Hematopoietic multipotent progenitor cell (in vitro differentiated cells): ENCODE results near the gene C1QC. TPM values are rescaled to one million over a fixed set of nuclear protein-coding genes. Genes with fewer than 3 reads are reported as not detected.

Source experiments
- DNase-seq, 3 donors: peaks; one replicate each; pipeline ENCODE4 v3.0.0-alpha.2; 2011 to 2015; ENCODE audit warnings: low read depth in 2 of 3, low spot score in 2 of 3
- total RNA-seq: library from RNA; depleted of rRNA; stranded (reverse); fragments of >200 nt; gene quantifications from one replicate; pipeline ENCODE4 v1.2.3, GENCODE V29; 2012

C1QC gene
- total RNA-seq, result under 0.01 TPM

DNA sequence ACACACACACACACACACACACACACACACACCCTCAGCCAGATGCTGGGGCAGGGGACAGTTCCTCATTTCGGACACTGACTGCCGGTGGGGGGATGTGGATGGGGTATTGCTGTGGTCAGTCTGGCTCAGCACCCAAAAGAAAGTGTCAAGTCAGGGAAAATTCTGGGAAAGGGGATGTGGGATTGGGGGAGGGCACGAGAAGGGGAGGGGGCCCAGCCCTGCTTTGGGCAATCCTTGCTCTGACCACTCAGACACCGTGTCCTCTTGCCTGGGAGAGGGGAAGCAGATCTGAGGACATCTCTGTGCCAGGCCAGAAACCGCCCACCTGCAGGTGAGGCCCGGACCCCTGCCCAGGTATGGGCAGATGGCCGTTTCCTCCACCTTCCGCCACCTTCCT, at the start of gene C1QC:
Gene C1QC, plus strand, starts transcription at position 253 of the 400 bp plus-strand sequence. CDS start 391 bp downstream, outside the sequence.
- DNase-seq, result no peak

GRCh38 chr1:22594396-22594795, 49.0 kb upstream of the C1QC start:
- DNase-seq, result no peak

GRCh38 chr1:22595108-22595507, 48.3 kb upstream of the C1QC start:
- DNase-seq, result no peak

DNA sequence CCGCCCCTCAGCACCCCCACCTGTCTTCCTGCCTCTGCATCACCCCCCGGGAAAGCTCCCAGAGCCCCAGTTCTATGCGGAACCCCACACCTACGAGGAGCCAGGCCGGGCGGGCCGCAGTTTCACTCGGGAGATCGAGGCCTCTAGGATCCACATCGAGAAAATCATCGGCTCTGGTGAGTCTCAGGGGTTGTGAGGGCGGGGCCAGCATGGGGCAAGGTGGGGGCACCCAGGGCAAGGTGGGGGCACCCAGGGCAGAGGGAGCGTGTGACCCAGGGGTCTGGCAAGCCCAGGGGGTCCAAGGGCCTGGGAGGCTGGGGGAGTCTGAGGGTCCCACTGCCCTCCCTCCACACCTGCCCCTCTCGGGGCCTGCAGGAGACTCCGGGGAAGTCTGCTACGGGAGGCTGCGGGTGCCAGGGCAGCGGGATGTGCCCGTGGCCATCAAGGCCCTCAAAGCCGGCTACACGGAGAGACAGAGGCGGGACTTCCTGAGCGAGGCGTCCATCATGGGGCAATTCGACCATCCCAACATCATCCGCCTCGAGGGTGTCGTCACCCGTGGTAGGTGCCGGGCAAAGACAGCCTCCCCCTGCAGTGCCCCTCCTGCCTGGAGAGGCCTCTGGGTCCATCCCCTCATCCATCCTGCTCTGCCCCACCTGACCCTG, 46.0 kb upstream of the C1QC start:
- no peak for DNase-seq

DNA sequence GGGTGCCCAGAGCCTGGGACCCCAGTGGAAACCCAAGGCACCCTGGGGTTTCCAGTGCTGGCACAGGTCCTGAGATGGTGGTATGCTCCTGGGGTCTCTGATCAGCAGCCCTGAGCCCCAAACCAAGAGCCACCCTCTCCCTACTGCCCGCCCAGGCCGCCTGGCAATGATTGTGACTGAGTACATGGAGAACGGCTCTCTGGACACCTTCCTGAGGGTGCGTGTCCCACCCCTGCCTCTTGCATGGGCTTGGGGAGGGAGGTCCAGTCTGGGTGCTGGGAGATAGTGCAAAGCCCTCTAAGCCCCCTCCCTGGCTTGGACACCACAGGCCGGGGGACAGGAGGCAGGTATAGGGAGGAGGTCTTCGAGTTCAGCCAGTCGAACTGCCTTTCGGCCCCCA, 45.4 kb upstream of the C1QC start:
- no peak for DNase-seq

- no peak for DNase-seq
Observed at GRCh38 chr1:22598736-22599135, 44.7 kb upstream of the C1QC start.

- no peak for DNase-seq
Observed at GRCh38 chr1:22600071-22600816, 43.2 kb upstream of the C1QC start.

DNA sequence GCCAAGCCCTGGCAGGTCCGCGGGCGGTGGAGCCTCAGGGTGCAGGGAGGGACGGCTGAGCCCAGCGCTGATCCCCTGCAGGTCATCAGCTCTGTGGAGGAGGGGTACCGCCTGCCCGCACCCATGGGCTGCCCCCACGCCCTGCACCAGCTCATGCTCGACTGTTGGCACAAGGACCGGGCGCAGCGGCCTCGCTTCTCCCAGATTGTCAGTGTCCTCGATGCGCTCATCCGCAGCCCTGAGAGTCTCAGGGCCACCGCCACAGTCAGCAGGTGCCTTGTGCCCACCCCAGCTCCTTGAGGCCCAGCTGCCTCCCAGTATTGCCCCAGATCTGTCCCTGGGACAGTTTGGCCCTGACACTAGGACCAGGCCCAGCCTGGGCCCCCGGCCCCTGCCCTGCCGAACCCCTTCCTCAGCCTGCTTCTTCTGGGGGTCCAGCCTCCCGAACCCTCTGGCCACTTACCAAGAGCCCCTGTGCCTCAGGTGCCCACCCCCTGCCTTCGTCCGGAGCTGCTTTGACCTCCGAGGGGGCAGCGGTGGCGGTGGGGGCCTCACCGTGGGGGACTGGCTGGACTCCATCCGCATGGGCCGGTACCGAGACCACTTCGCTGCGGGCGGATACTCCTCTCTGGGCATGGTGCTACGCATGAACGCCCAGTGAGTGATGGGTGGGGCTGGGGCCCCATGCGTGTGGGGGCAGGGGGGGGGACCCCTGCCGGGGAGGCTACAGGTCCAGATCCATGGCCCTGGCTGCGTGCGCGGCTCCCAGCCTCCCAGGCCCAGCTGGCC, 42.4 kb upstream of the C1QC start:
- no peak for DNase-seq

DNA sequence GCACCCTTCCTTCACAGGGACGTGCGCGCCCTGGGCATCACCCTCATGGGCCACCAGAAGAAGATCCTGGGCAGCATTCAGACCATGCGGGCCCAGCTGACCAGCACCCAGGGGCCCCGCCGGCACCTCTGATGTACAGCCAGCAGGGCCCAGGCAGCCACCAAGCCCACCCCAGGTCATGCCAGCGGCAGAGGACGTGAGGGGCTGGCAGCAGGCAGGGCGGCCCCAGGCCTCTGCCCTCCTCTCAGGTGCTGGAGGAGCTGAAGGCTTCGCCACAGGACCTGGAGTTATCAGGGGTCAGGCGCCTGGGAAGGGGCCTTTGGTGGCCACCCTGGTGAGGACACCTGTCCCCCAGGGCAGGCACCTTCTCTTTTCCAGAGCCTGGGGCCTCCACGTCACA, 41.8 kb upstream of the C1QC start:
- no peak for DNase-seq

DNA sequence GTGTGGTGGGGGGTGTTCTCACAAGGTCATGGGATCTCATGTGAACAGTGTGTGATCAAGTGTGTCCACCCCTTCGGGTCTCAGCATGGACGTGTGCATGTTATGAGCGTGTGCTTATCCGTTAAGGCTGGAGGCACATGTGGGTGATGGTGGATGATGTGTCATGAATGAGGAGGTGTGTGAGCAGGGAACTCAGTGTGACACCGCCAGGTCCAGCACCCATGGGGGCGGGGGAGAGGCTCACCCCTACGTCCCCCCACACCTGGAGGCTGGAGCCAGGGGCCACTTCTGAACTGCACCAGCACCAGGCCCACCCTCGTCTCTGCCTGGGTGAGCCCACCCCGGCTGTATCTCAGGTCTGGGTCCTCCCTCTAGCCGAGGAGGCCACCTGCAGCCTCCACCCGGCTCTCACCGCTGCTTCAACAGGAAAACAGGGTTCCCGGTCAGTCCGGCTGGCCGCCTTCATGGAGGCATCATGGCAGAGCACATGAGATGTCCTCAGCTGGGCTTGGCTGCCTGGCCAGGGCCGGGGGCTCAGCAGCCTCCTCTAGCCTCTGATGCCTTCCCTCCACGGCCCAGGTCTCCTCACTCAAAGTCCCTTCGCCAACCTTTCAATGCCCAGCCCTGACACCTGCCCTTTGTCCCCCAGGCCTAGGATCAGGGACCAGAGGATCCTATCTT, 41.2 kb upstream of the C1QC start:
- no peak for DNase-seq

DNA sequence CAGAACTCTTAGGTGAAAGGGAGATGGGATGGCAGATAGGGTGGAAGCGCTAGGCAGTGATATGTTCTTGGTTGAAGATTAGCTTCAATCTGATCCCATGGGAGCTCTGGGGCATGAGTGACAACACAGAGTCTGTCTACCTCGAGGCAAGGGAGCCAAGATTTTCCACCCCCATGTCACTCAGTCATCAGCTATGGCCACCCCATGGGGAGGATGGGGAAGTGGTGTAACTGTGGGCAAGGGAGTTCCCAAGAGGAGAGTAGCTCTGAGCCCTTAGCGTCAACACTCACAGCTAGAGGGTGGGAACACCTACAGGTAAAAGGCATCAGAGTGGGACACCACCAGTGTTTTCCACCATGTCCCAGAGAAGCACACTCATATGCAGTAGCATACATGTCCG, 37.3 kb upstream of the C1QC start:
- no peak for DNase-seq

- DNase-seq, result no peak
Observed at GRCh38 chr1:22607154-22607553, 36.3 kb upstream of the C1QC start.

GRCh38 chr1:22608361-22608760, 35.1 kb upstream of the C1QC start:
- no peak for DNase-seq

- no peak for DNase-seq
Observed at GRCh38 chr1:22609291-22609690, 34.1 kb upstream of the C1QC start.

DNA sequence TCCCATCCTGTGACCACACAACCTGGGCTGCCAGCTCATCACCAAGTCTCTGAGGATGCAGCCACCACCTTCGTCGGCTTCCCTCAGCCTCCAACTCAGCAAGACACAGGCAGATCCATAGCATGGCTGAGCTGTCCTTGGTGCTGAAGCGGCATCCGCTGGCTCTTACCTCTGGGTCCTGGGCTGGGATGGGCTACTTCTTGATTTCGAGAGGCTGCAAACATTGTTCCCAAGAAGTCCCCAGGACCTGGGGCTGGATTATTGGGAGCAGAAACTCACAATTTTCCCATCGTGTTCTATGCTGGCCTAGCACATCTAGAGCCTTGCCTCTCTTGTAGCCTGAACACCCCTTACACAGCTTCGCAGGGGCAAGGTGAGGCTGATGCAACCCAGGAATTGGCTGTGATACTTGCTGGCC, 31.9 kb upstream of the C1QC start:
- DNase-seq, result peak in 2 of 3 donors; percentile 54 to 75

- no peak for DNase-seq
Observed at GRCh38 chr1:22612671-22613571, 30.5 kb upstream of the C1QC start.

- no peak for DNase-seq
Observed at GRCh38 chr1:22613572-22613918, 29.9 kb upstream of the C1QC start.

DNA sequence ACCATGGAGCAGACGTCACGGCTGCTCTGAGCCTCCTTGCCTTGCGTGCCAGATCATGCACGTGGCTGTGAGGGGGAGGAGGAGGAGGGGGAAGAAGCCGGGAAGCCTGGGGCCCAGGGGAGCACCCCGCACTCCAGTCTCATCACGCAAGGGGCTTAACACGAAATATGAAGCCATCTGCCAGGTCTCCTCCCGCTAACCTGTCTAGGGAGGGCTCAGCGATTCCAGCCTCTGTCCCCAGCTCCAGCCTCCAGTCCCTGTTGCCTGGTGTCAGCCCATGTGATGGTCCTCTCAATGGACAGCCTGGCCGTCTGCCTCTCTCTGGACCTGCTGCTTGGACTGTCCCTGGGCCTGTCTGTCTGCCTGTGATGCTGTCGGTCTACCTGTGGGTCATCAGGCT, 29.5 kb upstream of the C1QC start:
- DNase-seq, result no peak

DNA sequence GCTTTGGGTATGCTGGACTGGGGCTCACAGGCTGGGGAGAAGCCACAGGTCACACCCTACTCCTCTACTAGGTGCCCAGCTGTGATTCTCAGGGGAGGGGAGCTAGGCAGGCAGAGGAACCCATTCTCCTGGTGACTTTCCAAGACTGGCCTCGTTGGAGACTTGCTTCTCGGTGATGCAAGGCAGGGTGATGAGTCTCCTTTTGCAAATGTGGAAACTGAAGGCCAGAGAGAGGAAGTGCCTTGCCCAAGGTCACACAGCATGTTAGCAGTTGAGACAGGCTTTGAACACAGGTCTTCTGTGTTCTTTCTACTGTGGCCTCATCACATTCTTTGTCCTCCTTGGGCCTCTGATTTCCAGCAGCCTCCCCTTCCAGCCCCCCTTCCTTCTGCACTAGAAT, 27.5 kb upstream of the C1QC start:
- DNase-seq, result no peak

DNA sequence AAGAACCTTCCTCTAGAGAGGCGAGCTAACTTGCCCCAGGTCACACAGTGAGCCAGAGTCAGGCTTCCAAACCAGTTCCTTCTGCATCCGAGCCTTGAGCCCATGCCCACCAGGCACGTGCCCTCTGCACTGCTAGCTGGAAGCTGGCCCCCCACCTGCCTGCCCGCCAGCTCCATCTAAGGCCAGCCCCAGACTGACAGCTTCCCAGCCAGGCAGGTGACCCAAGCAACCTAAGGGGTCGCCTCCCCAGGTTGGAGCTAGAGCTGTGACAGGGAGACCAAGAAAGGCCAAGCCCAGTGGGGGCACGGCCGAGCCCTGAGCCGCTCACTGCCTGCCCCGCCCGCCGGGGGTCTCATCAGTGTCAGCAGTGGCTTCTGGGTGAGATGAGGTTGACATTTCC, 26.9 kb upstream of the C1QC start:
- no peak for DNase-seq
